ENCODE measurements around the gene TGM4.
"Not testable (repeated sequence)": the region's sequence is repeated elsewhere in the genome, so short reads cannot be mapped to it uniquely, and the experiment has no call there.

TGM4 gene

GRCh38 chr3:44918087-44918486 is 43.7 kb downstream of the TGM4 start:
- no peak for DNase-seq

GRCh38 chr3:44918581-44918980 is 44.2 kb downstream of the TGM4 start:
- no peak for DNase-seq

- DNase-seq, result no peak
These were observed 45.7 kb downstream of the TGM4 start for GRCh38 chr3:44920081-44920480.

- no peak for DNase-seq
These were observed 49.4 kb downstream of the TGM4 start for GRCh38 chr3:44923632-44924456.

GRCh38 chr3:44924457-44925084 is 50.2 kb downstream of the TGM4 start:
- no peak for DNase-seq

GRCh38 chr3:44926172-44926571 is 51.8 kb downstream of the TGM4 start:
- DNase-seq, result no peak

GRCh38 chr3:44926921-44927320 is 52.5 kb downstream of the TGM4 start:
- DNase-seq, result no peak

GRCh38 chr3:44927371-44927770 is 53.0 kb downstream of the TGM4 start:
- DNase-seq, result no peak

GRCh38 chr3:44929782-44930181 is 55.4 kb downstream of the TGM4 start:
- DNase-seq, result no peak

GRCh38 chr3:44930911-44931310 is 56.5 kb downstream of the TGM4 start:
- DNase-seq, result no peak

GRCh38 chr3:44931791-44932190 is 57.4 kb downstream of the TGM4 start:
- no peak for DNase-seq

- no peak for DNase-seq
These were observed 57.9 kb downstream of the TGM4 start for GRCh38 chr3:44932271-44932670.

- DNase-seq, result no peak
These were observed 58.9 kb downstream of the TGM4 start for GRCh38 chr3:44932986-44933944.

GRCh38 chr3:44939581-44940036 is 65.2 kb downstream of the TGM4 start:
- DNase-seq, result no peak

- no peak for DNase-seq
These were observed 68.0 kb downstream of the TGM4 start for GRCh38 chr3:44942202-44942921.

- DNase-seq, result no peak
These were observed 73.8 kb downstream of the TGM4 start for GRCh38 chr3:44948239-44948638.

GRCh38 chr3:44949770-44950169 is 75.4 kb downstream of the TGM4 start:
- not testable (repeated sequence) for DNase-seq

- no peak for DNase-seq
These were observed 75.9 kb downstream of the TGM4 start for GRCh38 chr3:44950275-44950734.

GRCh38 chr3:44952689-44953088 is 78.3 kb downstream of the TGM4 start:
- no peak for DNase-seq

GRCh38 chr3:44954304-44954703 is 79.9 kb downstream of the TGM4 start:
- DNase-seq, result no peak

GRCh38 chr3:44954962-44955361 is 80.6 kb downstream of the TGM4 start:
- no peak for DNase-seq

GRCh38 chr3:44955917-44956316 is 81.5 kb downstream of the TGM4 start:
- no peak for DNase-seq
